HG02840 (cell line): ENCODE measurements around the gene MDFIC.
A peak's percentile ranks its signal among the peaks of the same experiment; 100 is the strongest.
"Not testable (repeated sequence)": the region's sequence is repeated elsewhere in the genome, so short reads cannot be mapped to it uniquely, and the experiment has no call there.

ENCODE experiments used
- ATAC-seq: cut with Tn5 transposase; IDR thresholded peaks from one replicate; pipeline ENCODE4 v1.9.1; 2021; ENCODE audit warnings: mild to moderate bottlenecking, moderate library complexity, moderate number of reproducible peaks; ENCODE audit not compliant: unreplicated experiment, low FRiP score

Gene MDFIC

GRCh38 chr7:114922026-114922651, at the start of gene MDFIC:
Gene MDFIC (plus strand): TSS chr7:114922094. CDS start chr7:114923034, 940 bp downstream.
- peak; percentile 42 for ATAC-seq

- ATAC-seq = no peak
These were observed 47.7 kb upstream of the MDFIC start for GRCh38 chr7:114874170-114874569.

- no peak for ATAC-seq
These were observed 46.7 kb upstream of the MDFIC start for GRCh38 chr7:114875186-114875585.

- no peak for ATAC-seq
These were observed 42.3 kb upstream of the MDFIC start for GRCh38 chr7:114879554-114879953.

DNA sequence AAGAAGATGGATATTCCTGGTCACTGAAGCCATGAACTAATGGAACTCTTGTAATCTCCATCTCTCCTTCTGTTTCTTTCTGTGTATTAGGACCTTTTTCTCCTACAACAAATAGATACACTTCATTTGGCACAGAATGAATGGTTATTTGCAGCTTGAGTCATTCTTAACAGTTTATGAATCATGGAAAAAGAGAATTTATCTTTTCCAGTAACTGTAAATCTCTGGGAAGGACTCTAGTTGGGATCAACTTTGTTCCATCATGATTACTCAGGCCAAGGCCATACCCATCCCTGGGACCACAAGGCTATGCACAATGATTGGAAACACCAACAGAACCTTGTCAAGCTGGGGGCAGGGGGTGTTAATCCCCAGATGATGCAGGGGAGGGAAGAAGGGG, 36.1 kb upstream of the MDFIC start:
- ATAC-seq = no peak

GRCh38 chr7:114886241-114886640, 35.7 kb upstream of the MDFIC start:
- ATAC-seq = no peak

- ATAC-seq = not testable (repeated sequence)
These were observed 32.8 kb upstream of the MDFIC start for GRCh38 chr7:114889116-114889515.

GRCh38 chr7:114889646-114890285, 32.1 kb upstream of the MDFIC start:
- ATAC-seq = no peak

GRCh38 chr7:114890561-114890960, 31.3 kb upstream of the MDFIC start:
- no peak for ATAC-seq

GRCh38 chr7:114900127-114900526, 21.8 kb upstream of the MDFIC start:
- ATAC-seq = no peak

- ATAC-seq = no peak
These were observed 20.1 kb upstream of the MDFIC start for GRCh38 chr7:114901771-114902170.

GRCh38 chr7:114903131-114903530, 18.8 kb upstream of the MDFIC start:
- ATAC-seq = no peak

GRCh38 chr7:114910787-114911186, 11.1 kb upstream of the MDFIC start:
- ATAC-seq = no peak

DNA sequence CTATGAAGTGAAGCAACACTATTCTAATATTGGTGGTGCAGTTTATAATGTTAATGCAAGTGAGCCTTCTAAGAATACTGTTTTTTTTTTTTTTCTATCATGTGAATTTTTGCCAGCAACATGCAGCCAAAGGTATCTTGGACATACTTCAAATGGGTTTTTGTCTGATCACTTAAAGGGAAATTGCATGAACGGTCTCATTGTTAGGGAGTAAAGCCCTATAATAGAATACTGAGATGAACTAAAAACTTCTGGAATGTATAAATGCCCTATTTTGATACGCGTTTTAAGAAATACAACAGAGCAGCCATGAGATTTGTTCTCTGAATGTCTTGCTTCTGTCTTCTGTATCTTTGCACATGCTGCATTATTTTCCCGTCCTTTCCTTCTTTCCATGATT, 10.5 kb upstream of the MDFIC start:
- ATAC-seq = no peak

GRCh38 chr7:114916261-114916892, 5.5 kb upstream of the MDFIC start:
- ATAC-seq = peak; percentile 94

- ATAC-seq = no peak
These were observed 4.6 kb upstream of the MDFIC start for GRCh38 chr7:114917211-114917839.

- ATAC-seq = no peak
These were observed 2.3 kb upstream of the MDFIC start for GRCh38 chr7:114919587-114919986.

- no peak for ATAC-seq
These were observed 266 bp upstream of the MDFIC start for GRCh38 chr7:114921631-114922025.

- peak; percentile 41 for ATAC-seq
These were observed 933 bp downstream of the MDFIC start for GRCh38 chr7:114922652-114923402.

GRCh38 chr7:114923403-114923713, 1.5 kb downstream of the MDFIC start:
- ATAC-seq = no peak
